Panc1 (cell line): ENCODE results near the gene ADARB1.

Source experiments
- CTCF ChIP-seq: fragments of 450-650 bp; IDR thresholded peaks from 2 replicates; pipeline ENCODE4 v1.5.1; 2017; ENCODE audit warnings: mild to moderate bottlenecking
- POLR2AphosphoS5 ChIP-seq: IDR thresholded peaks from 2 replicates; pipeline ENCODE4 v1.6.1; 2012; ENCODE audit warnings: mild to moderate bottlenecking, low read depth, low read length, moderate library complexity
- TCF7L2 ChIP-seq: IDR thresholded peaks from 2 replicates; pipeline ENCODE4 v1.6.1; 2011; ENCODE audit warnings: mild to moderate bottlenecking, low read depth, low read length, inconsistent platforms

- TF ChIP-seq TCF7L2: no peak
- no peak for TF ChIP-seq POLR2AphosphoS5
- TF ChIP-seq CTCF: no peak
Measured at GRCh38 chr21:45264912-45265515, 190.6 kb downstream of the ADARB1 start.
